Posterior vena cava (tissue), 2 donors: ENCODE measurements around the gene SLC38A3. TPM values are rescaled to one million over a fixed set of nuclear protein-coding genes. Genes with fewer than 3 reads are reported as not detected.

Experiments used
- DNase-seq: peaks from one replicate; pipeline ENCODE4 v3.0.0-alpha.2; 2020; ENCODE audit warnings: low spot score
- intact Hi-C, 2 donors: fragments of 100-400 bp; cut with DNase I; formaldehyde crosslinking; loops; one replicate each; pipeline versions ENCODE4 v1.14.1 to v1.14.2; 2022 to 2023
- microRNA-seq, 2 donors: library from miRNA; unstranded; fragments of <30 nt; microRNA quantifications; one replicate each; pipeline ENCODE4 v1.2.0, GENCODE V29; 2020 to 2021; ENCODE audit warnings: borderline microRNAs expressed in 2 of 2
- total RNA-seq, 2 donors: library from RNA; stranded (reverse); fragmentation: NEBNext Ultra II Directional; extraction: Animal tissue kit (Norgen Biotek cat#: 25700); gene quantifications; one replicate each; pipeline ENCODE4 v1.2.1, GENCODE V29; 2021
- donor health status: DM: yes; HTN: yes; CAD: no.
- donor health status: DM: yes; HTN: yes; CAD: no.

The SLC38A3 gene
- total RNA-seq, 2 donors from 2014 or later: 0.37 to 0.62 TPM

DNA sequence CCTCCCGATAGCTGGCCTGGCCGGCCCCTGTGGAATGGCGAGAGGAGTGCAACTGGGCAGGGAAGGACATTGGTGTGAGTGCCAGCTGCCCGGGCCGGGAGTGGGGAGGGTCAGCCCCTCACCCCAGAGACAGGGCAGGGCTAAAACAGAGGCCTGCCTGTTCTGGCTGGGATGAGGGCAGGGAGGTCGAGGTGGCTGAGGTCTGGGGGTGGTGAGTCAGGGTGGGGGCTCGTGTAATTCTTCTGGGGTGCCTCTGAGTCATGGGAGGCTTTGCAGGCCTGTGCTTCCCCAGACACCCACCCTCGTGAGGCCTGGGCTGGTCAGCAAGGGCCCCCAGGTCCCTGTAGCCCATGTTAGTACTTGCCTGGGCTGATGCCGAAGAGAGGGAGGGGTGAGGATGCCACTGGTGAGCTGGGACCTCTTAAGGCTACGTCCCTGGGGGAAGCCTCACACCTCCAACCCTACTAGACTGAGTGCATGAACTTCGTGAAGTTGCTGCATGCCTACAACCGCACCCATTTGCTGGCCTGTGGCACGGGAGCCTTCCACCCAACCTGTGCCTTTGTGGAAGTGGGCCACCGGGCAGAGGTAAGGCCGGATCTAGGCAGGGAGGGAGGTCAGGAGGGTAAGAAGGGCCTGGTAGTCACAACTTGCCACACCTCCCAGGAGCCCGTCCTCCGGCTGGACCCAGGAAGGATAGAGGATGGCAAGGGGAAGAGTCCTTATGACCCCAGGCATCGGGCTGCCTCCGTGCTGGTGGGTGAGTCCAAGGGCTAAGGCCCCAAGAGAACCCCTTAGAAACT is 65.6 kb downstream of the SLC38A3 start:
- intact Hi-C loops: loop anchor here (2.0 to 5.0 kb wide), 3 partner anchors 43 to 1533 kb away; no protein-coding TSS in a partner anchor
- no peak for DNase-seq

Small RNAs within 50 kb of the gene (microRNA-seq; reads per million reads assigned to microRNA genes)
- 0 reads per million in 2 donors for gene MIR566
- 0 reads per million in 2 donors for gene MIR5787

Other genes with a start within 250 kb of the SLC38A3 start
- gene RBM5, start 116.4 kb upstream of the SLC38A3 start, total RNA-seq: 100 to 1,000 TPM in 1 of 2 donors, 10 to 100 TPM in 1; 83.5 to 108 TPM
- 10 to 100 TPM; 27.8 to 48.0 TPM for gene SEMA3F, start 49.9 kb upstream of the SLC38A3 start, total RNA-seq
- not detected for gene GNAT1, start 13.7 kb upstream of the SLC38A3 start, total RNA-seq
- 100 to 1,000 TPM; 261 to 265 TPM for gene GNAI2, start 30.9 kb downstream of the SLC38A3 start, total RNA-seq
- 10 to 100 TPM; 18.6 to 39.7 TPM for gene SEMA3B, start 63.9 kb downstream of the SLC38A3 start, total RNA-seq
- gene LSMEM2, start 73.8 kb downstream of the SLC38A3 start, total RNA-seq: under 1 TPM in 1 of 2 donors, not detected in 1; 0.37 TPM
- gene IFRD2, start 87.2 kb downstream of the SLC38A3 start, total RNA-seq: 10 to 100 TPM; 47.3 to 53.3 TPM
- gene HYAL3, start 94.1 kb downstream of the SLC38A3 start, total RNA-seq: 1 to 10 TPM; 2.5 to 3.9 TPM
- 10 to 100 TPM in 1 of 2 donors, 1 to 10 TPM in 1; 9.1 to 11.1 TPM for gene NAA80, start 94.1 kb downstream of the SLC38A3 start, total RNA-seq
- gene HYAL1, start 98.3 kb downstream of the SLC38A3 start, total RNA-seq: 10 to 100 TPM; 10.6 to 11.7 TPM
- 100 to 1,000 TPM in 1 of 2 donors, 10 to 100 TPM in 1; 95.2 to 130 TPM for gene HYAL2, start 117.5 kb downstream of the SLC38A3 start, total RNA-seq
- 10 to 100 TPM; 19.1 to 22.4 TPM for gene TUSC2, start 123.0 kb downstream of the SLC38A3 start, total RNA-seq
- gene RASSF1, start 135.6 kb downstream of the SLC38A3 start, total RNA-seq: 10 to 100 TPM; 31.3 to 40.3 TPM
- under 1 TPM; 0.23 to 0.24 TPM for gene ZMYND10, start 140.5 kb downstream of the SLC38A3 start, total RNA-seq
- 10 to 100 TPM; 10.6 to 17.4 TPM for gene NPRL2, start 145.5 kb downstream of the SLC38A3 start, total RNA-seq
- gene CYB561D2, start 145.6 kb downstream of the SLC38A3 start, total RNA-seq: 10 to 100 TPM in 1 of 2 donors, 1 to 10 TPM in 1; 7.9 to 10.5 TPM
- 10 to 100 TPM; 29.3 TPM for gene TMEM115, start 154.2 kb downstream of the SLC38A3 start, total RNA-seq